GM18526 (cell line): ENCODE measurements around the gene PRAMEF2.
"Not testable (repeated sequence)": the region's sequence is repeated elsewhere in the genome, so short reads cannot be mapped to it uniquely, and the experiment has no call there.

Source experiments
- POLR2A ChIP-seq: IDR thresholded peaks from 3 replicates; pipeline ENCODE4 v1.6.1; 2011; ENCODE audit not compliant: insufficient read length; ENCODE audit errors: extremely low read depth

PRAMEF2 gene

GRCh38 chr1:12856786-12857185 is at the start of gene PRAMEF2:
TSS of gene PRAMEF2 (plus strand) at chr1:12857086. CDS start at chr1:12859010, 1,924 bp downstream.
- TF ChIP-seq POLR2A = not testable (repeated sequence)

GRCh38 chr1:12809933-12810332 is 47.0 kb upstream of the PRAMEF2 start:
- no peak for TF ChIP-seq POLR2A

GRCh38 chr1:12810691-12811408 is 46.0 kb upstream of the PRAMEF2 start:
- no peak for TF ChIP-seq POLR2A

GRCh38 chr1:12811409-12811784 is 45.5 kb upstream of the PRAMEF2 start:
- TF ChIP-seq POLR2A = no peak

- not testable (repeated sequence) for TF ChIP-seq POLR2A
Measured at GRCh38 chr1:12831310-12831709, 25.6 kb upstream of the PRAMEF2 start, which contains the start of gene PRAMEF11. TSS of gene PRAMEF11 (minus strand) at chr1:12831410. CDS start at chr1:12828789, 2,621 bp downstream.

- not testable (repeated sequence) for TF ChIP-seq POLR2A
Measured at GRCh38 chr1:12848620-12849019, 8.3 kb upstream of the PRAMEF2 start, which contains the start of gene HNRNPCL1. TSS of gene HNRNPCL1 (minus strand) at chr1:12848720. CDS start at chr1:12848289, 431 bp downstream.

GRCh38 chr1:12851779-12852178 is 5.1 kb upstream of the PRAMEF2 start:
- no peak for TF ChIP-seq POLR2A

- not testable (repeated sequence) for TF ChIP-seq POLR2A
Measured at GRCh38 chr1:12886101-12886500, 29.2 kb downstream of the PRAMEF2 start, which contains the start of gene PRAMEF4. TSS of gene PRAMEF4 (minus strand) at chr1:12886201. CDS start at chr1:12883394, 2,807 bp downstream.

GRCh38 chr1:12898170-12898569 is 41.3 kb downstream of the PRAMEF2 start, which contains the start of gene PRAMEF10:
TSS of gene PRAMEF10 (minus strand) at chr1:12898270. CDS start at chr1:12895847, 2,423 bp downstream.
- TF ChIP-seq POLR2A = not testable (repeated sequence)
